Mucosa of descending colon (tissue), 3 donors: Measurements from ENCODE around the gene TRIM75. TPM values are rescaled to one million over a fixed set of nuclear protein-coding genes. Genes with fewer than 3 reads are reported as not detected.

Experiments used
- ATAC-seq: fragments of 200-7000 bp; cut with Tn5 transposase; one replicate; pipeline ENCODE4 v1.9.1; 2020; ENCODE audit warnings: mild to moderate bottlenecking, moderate library complexity
- DNase-seq, 3 donors: peaks; one replicate each; pipeline ENCODE4 v3.0.0-alpha.2; 2020
- H3K36me3 ChIP-seq: fragments of 200-600 bp; one replicate; pipeline ENCODE4 v1.8.0; 2021; ENCODE audit warnings: low read depth, mild to moderate bottlenecking
- H3K4me1 ChIP-seq: fragments of 200-600 bp; one replicate; pipeline ENCODE4 v1.8.0; 2021; ENCODE audit warnings: low read depth, mild to moderate bottlenecking
- H3K4me3 ChIP-seq: fragments of 200-600 bp; one replicate; pipeline ENCODE4 v1.8.0; 2021; ENCODE audit warnings: mild to moderate bottlenecking
- H3K9me3 ChIP-seq: fragments of 200-600 bp; one replicate; pipeline ENCODE4 v1.8.0; 2021; ENCODE audit warnings: mild to moderate bottlenecking
- intact Hi-C, 2 donors: fragments of 100-400 bp; cut with DNase I in 1 of 2; cut with micrococcal nuclease in 1 of 2; formaldehyde crosslinking; loops; one replicate each; pipeline versions ENCODE4 v1.11.0 to v1.11.1; 2022; cut with DNase I, micrococcal nuclease
- long read RNA-seq, 2 donors: library from polyadenylated mRNA; unstranded; transcript quantifications; one replicate each; pipeline ENCODE4 v2.0.0, GENCODE V29; 2019 to 2021
- total RNA-seq, 3 donors: library from RNA; stranded (reverse); fragmentation: NEBNext Ultra II Directional in 2 of 3; extraction: Animal tissue kit (Norgen Biotek cat#: 25700) in 2 of 3; gene quantifications; one replicate each; pipeline versions ENCODE4 v1.2.1 to v1.2.4, GENCODE V29; 2021 to 2023
- TF ChIP-seq, protein P1 (sequence below): fragments of 200-600 bp; IDR thresholded peaks from one replicate; pipeline ENCODE4 v1.8.0; 2022; ENCODE audit warnings: antibody characterized with exemption, mild to moderate bottlenecking
- donor health status: DM: no; HTN: no; CAD: no; lungs with moderate emphysema.
- donor health status: DM: no; HTN: no; CAD: no.
- donor health status: DM: no; HTN: yes; CAD: no.

The TRIM75 gene
- total RNA-seq: not detected
- long read RNA-seq, donor 1: 0 reads
- long read RNA-seq, donor 2: 0 reads

DNA sequence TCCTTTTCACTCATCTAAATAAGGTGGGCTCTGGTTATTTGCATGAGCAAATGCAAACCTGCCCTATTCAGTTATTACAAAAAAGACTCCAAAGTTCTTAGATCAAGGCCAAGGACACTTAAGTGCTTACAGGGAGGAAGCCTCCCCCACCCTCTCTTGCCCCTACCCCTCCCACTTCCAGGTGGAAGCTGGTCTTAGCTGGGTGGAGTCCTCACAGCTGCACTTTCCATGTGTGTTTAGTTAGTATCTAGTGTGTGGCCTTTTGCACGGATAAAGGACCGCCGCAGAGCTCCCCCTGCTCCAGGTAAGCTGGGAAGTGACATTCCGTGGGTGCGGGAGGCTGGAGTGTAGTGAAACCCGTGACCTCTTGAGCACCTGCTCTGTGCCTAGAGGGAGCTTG is at the start of gene TRIM75:
TSS of gene TRIM75 (plus strand) at position 222 of the 400 bp plus-strand sequence. CDS start 5,282 bp downstream, outside the sequence.
- ATAC-seq (peak; percentile 14), DNase-seq (no peak)
- Histone ChIP-seq H3K36me3 (no peaks in the 10 kb centered on the region), H3K4me3 (no peak within 1 kb of the TSS), H3K9me3 (no peaks in the 10 kb centered on the region), H3K4me1 (no peaks in the 10 kb centered on the region)
- TF ChIP-seq, protein P1, sequence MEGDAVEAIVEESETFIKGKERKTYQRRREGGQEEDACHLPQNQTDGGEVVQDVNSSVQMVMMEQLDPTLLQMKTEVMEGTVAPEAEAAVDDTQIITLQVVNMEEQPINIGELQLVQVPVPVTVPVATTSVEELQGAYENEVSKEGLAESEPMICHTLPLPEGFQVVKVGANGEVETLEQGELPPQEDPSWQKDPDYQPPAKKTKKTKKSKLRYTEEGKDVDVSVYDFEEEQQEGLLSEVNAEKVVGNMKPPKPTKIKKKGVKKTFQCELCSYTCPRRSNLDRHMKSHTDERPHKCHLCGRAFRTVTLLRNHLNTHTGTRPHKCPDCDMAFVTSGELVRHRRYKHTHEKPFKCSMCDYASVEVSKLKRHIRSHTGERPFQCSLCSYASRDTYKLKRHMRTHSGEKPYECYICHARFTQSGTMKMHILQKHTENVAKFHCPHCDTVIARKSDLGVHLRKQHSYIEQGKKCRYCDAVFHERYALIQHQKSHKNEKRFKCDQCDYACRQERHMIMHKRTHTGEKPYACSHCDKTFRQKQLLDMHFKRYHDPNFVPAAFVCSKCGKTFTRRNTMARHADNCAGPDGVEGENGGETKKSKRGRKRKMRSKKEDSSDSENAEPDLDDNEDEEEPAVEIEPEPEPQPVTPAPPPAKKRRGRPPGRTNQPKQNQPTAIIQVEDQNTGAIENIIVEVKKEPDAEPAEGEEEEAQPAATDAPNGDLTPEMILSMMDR: no peak
- intact Hi-C loops: no loop called here

GRCh38 chr4:165005352-165005925 is 48.2 kb upstream of the TRIM75 start:
- ATAC-seq: no peak

GRCh38 chr4:165006456-165006855 is 47.2 kb upstream of the TRIM75 start:
- Histone ChIP-seq H3K4me3 (no peak overlapping the region), H3K36me3 (no peaks in the 10 kb centered on the region), H3K4me1 (no peaks in the 10 kb centered on the region), H3K9me3 (no peaks in the 10 kb centered on the region)
- no peak for ATAC-seq
- intact Hi-C loops: no loop called here
- TF ChIP-seq, protein P1: no peak
- no peak for DNase-seq

More at GRCh38 chr4:165005352-165005925, 48.2 kb upstream of the TRIM75 start:
- TF ChIP-seq, protein P1: no peak
- intact Hi-C loops: no loop called here
- Histone ChIP-seq H3K4me1 (no peaks in the 10 kb centered on the region), H3K4me3 (no peak overlapping the region), H3K36me3 (no peaks in the 10 kb centered on the region), H3K9me3 (no peaks in the 10 kb centered on the region)
- DNase-seq: no peak

- ATAC-seq (no peak), DNase-seq (no peak)
- no peaks in the 10 kb centered on the region for H3K36me3 ChIP-seq
- H3K4me1 ChIP-seq: no peaks in the 10 kb centered on the region
- TF ChIP-seq, protein P1: no peak
- H3K4me3 ChIP-seq: no peak overlapping the region
- H3K9me3 ChIP-seq: no peaks in the 10 kb centered on the region
- intact Hi-C loops: no loop called here
Measured at GRCh38 chr4:165006886-165007285, 46.8 kb upstream of the TRIM75 start.

DNA sequence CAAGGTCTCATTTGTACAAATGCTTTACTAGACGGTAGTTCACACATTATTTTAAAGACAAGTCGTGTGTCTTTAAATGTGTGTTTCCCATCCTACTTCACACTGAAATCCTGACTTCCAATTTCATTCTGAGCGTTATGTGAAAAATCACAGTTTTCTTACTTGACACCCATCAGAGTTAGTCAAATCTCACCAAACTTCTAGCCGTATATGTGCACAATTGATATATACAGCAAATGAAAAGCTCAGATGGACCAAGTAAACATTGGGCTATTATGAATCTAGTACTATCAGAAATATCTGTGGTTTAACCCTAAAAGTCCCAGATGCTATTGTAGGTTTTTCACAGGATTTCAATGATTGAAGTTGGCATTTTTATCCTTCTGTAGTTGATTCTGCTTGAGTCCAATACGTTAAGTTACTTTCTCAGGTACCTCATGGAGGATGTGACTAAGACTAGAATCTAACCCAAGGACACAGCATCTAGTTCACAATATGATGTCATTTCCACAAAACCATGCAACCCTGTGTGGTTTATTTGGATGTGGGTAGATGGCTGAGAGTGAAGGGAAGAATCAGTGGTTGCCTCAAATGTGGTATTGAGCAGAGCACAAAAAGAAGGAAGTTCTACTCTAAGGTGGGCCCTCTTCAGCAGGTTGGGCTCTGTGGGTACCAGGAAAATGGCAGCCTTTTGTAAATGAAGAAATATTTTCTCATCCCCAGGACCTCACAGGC is 44.0 kb upstream of the TRIM75 start:
- Histone ChIP-seq H3K36me3 (no peaks in the 10 kb centered on the region), H3K4me1 (no peaks in the 10 kb centered on the region), H3K4me3 (no peak overlapping the region), H3K9me3 (no peaks in the 10 kb centered on the region)
- ATAC-seq: no peak
- intact Hi-C loops: no loop called here
- DNase-seq: no peak
- TF ChIP-seq, protein P1: no peak
